Gastroesophageal sphincter (tissue), 4 donors: ENCODE results near the gene GNG4. TPM values are rescaled to one million over a fixed set of nuclear protein-coding genes. Genes with fewer than 3 reads are reported as not detected.

ENCODE experiments used
- ATAC-seq: fragments of 150-250 bp; one replicate; pipeline ENCODE4 v1.9.1; 2016; ENCODE audit warnings: mild to moderate bottlenecking, moderate library complexity
- H3K27ac ChIP-seq, 4 donors: fragments of 200-600 bp; sonication (generic) in 3 of 4; 1 replicate in 3 of 4; 2 replicates in 1 of 4; pipeline ENCODE4 v1.5.1; 2016 to 2019
- H3K27me3 ChIP-seq: fragments of 200-600 bp; sonication (generic); one replicate; pipeline ENCODE4 v1.5.1; 2019
- H3K36me3 ChIP-seq, 2 donors: fragments of 200-600 bp; sonication (generic); one replicate each; pipeline ENCODE4 v1.5.1; 2019; ENCODE audit warnings: control low read depth in 1 of 2
- H3K4me1 ChIP-seq, 3 donors: fragments of 200-600 bp; sonication (generic); 1 replicate in 2 of 3; 2 replicates in 1 of 3; pipeline ENCODE4 v1.5.1; 2016 to 2019; ENCODE audit warnings: control low read depth in 2 of 3
- H3K4me3 ChIP-seq, 2 donors: fragments of 200-600 bp; sonication (generic); one replicate each; pipeline ENCODE4 v1.5.1; 2019; ENCODE audit warnings: mild to moderate bottlenecking in 1 of 2, moderate library complexity in 1 of 2
- H3K9me3 ChIP-seq, 3 donors: fragments of 200-600 bp; sonication (generic); one replicate each; pipeline ENCODE4 v1.5.1; 2017 to 2019; ENCODE audit warnings: control low read depth in 2 of 3
- CTCF ChIP-seq, 4 experiments: fragments of 200-600 bp in 2 of 4; fragments of 450-650 bp in 2 of 4; sonication (generic) in 1 of 4; IDR thresholded peaks; one replicate each; pipeline ENCODE4 v1.5.1; 2017 to 2019; ENCODE audit warnings: antibody characterized with exemption in 4 of 4, mild to moderate bottlenecking in 2 of 4, moderate library complexity in 2 of 4
- EP300 ChIP-seq: sonication (generic); formaldehyde crosslinking; IDR thresholded peaks from one replicate; pipeline ENCODE4 v1.6.1; 2017; ENCODE audit warnings: antibody characterized with exemption, mild to moderate bottlenecking
- POLR2A ChIP-seq, 2 donors: fragments of 450-650 bp; IDR thresholded peaks; one replicate each; pipeline ENCODE4 v1.6.1; 2017; ENCODE audit warnings: antibody characterized with exemption in 2 of 2, mild to moderate bottlenecking in 2 of 2, moderate library complexity in 1 of 2
- POLR2AphosphoS5 ChIP-seq: sonication (generic); formaldehyde crosslinking; IDR thresholded peaks from one replicate; pipeline ENCODE4 v1.6.1; 2017; ENCODE audit warnings: antibody characterized with exemption
- WGBS, 2 donors: methylation state at CpG; one replicate each; pipeline ENCODE4 v1.1.5; 2018; ENCODE audit warnings: low coverage in 1 of 2; 5-methylcytosine and 5-hydroxymethylcytosine counted together
- total RNA-seq, 4 donors: library from RNA; depleted of rRNA; stranded (reverse); fragments of >200 nt; gene quantifications; one replicate each; pipeline ENCODE4 v1.1.0, GENCODE V29; 2016

The GNG4 gene
- total RNA-seq, 4 donors from 2014 or later: 0.40 to 0.73 (median 0.52) TPM; not detected in 1

GRCh38 chr1:235659186-235659771 lies 9.7 kb upstream of the GNG4 start:
- Histone ChIP-seq H3K36me3 (peaks cover 0 to 48% of the 10 kb centered on the region in 2 donors), H3K4me1 (no peaks in the 10 kb centered on the region), H3K4me3 (no peak overlapping the region), H3K27ac (no peak overlapping the region), H3K27me3 (peaks cover 14% of the 10 kb centered on the region), H3K9me3 (peaks cover 0 to 2% (median 0%) of the 10 kb centered on the region in 3 donors)
- 58 to 100% methylated on average over 2 of the region's 14 CpGs for WGBS, 2 donors
- TF ChIP-seq POLR2AphosphoS5 (no peak), EP300 (no peak), POLR2A (IDR thresholded peaks at IDR 0.05) (no peak), CTCF (IDR thresholded peaks at IDR 0.05) (no peak)
- no peak for ATAC-seq

- no peaks in the 10 kb centered on the region for H3K4me1 ChIP-seq
- H3K27me3 ChIP-seq: peaks cover 27% of the 10 kb centered on the region
- no peak overlapping the region for H3K27ac ChIP-seq
- 59 to 67% methylated on average over 5 of the region's 5 CpGs for WGBS, 2 donors
- no peak for TF ChIP-seq CTCF (IDR thresholded peaks at IDR 0.05)
- no peak for TF ChIP-seq POLR2A (IDR thresholded peaks at IDR 0.05)
- no peak for TF ChIP-seq POLR2AphosphoS5
- no peak for TF ChIP-seq EP300
- no peak overlapping the region for H3K4me3 ChIP-seq
- H3K9me3 ChIP-seq: peaks cover 0 to 6% (median 0%) of the 10 kb centered on the region in 3 donors
- H3K36me3 ChIP-seq: peaks cover 0 to 35% of the 10 kb centered on the region in 2 donors
- no peak for ATAC-seq
Observed at GRCh38 chr1:235657747-235658526, 8.4 kb upstream of the GNG4 start.

GRCh38 chr1:235657269-235657668 lies 7.7 kb upstream of the GNG4 start:
- Histone ChIP-seq H3K36me3 (peaks cover 0 to 28% of the 10 kb centered on the region in 2 donors), H3K9me3 (peaks cover 0 to 6% (median 0%) of the 10 kb centered on the region in 3 donors), H3K4me3 (no peak overlapping the region), H3K27me3 (peaks cover 33% of the 10 kb centered on the region), H3K4me1 (no peaks in the 10 kb centered on the region), H3K27ac (no peak overlapping the region)
- ATAC-seq: no peak
- WGBS, 2 donors: 82 to 83% methylated on average over 5 of the region's 5 CpGs
- TF ChIP-seq POLR2AphosphoS5 (no peak), POLR2A (IDR thresholded peaks at IDR 0.05) (no peak), CTCF (IDR thresholded peaks at IDR 0.05) (no peak), EP300 (no peak)

GRCh38 chr1:235652364-235652763 lies 2.8 kb upstream of the GNG4 start:
- no peak for ATAC-seq
- Histone ChIP-seq H3K27ac (no peak overlapping the region), H3K27me3 (peaks cover 83% of the 10 kb centered on the region), H3K36me3 (no peaks in the 10 kb centered on the region), H3K9me3 (peaks cover 0 to 6% (median 0%) of the 10 kb centered on the region in 3 donors), H3K4me3 (no peak overlapping the region), H3K4me1 (peaks cover 0 to 32% (median 21%) of the 10 kb centered on the region in 3 donors)
- TF ChIP-seq POLR2AphosphoS5 (no peak), POLR2A (IDR thresholded peaks at IDR 0.05) (no peak), CTCF (IDR thresholded peaks at IDR 0.05) (no peak), EP300 (no peak)
- WGBS, 2 donors: 90 to 91% methylated on average over 2 to 4 of the region's 11 CpGs
